Measurements from ENCODE around the gene SLX4IP. TPM values are rescaled to one million over a fixed set of nuclear protein-coding genes. Genes with fewer than 3 reads are reported as not detected.

SLX4IP gene
- total RNA-seq, 1 experiment from 2014 or later = 11.1 TPM

DNA sequence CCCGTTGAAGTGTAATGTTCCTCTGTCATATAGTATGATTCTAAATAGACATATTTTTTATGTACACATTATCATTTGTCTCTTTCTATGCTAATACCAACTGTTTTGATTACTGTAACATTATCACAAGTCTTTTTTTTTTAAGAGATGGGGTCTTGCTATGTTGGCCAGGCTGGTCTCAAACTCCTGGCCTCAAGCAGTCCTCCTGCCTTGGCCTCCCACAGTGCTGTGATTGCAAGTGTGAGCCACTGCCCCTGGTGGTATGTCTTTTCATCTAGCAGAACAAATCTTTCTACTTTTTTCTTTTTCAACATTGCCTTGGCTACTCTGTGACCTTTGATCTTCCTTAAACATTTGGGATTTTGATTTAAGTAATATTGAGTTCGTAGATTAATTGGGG lies 57.7 kb downstream of the SLX4IP start:
- Histone ChIP-seq H3K27me3 (ENCODE audit: insufficient read depth, low read length) (no peaks in the 10 kb centered on the region), H3K4me1 (ENCODE audit: control insufficient read depth in 1 of 2, insufficient read depth in 2 of 2, low read length in 2 of 2) (peaks cover 8 to 15% of the 10 kb centered on the region in 2 experiments; a peak in 3 of 4 replicates), H3K4me3 (replicated peaks in 1 of 2; ENCODE audit: low read depth in 1 of 2, low read length in 2 of 2) (no peak overlapping the region), H3K9me2 (ENCODE audit: insufficient read depth) (no peaks in the 10 kb centered on the region; the same call in 1 of the 2 replicates), H3K36me3 (ENCODE audit: control insufficient read depth in 1 of 2, insufficient read depth in 2 of 2, low read length in 2 of 2) (no peaks in the 10 kb centered on the region), H3K9me3 (ENCODE audit: control insufficient read depth in 1 of 2, insufficient read depth in 1 of 2, low read depth in 1 of 2, low read length in 2 of 2) (no peaks in the 10 kb centered on the region), H3K79me2 (ENCODE audit: insufficient read depth, low read length) (peaks cover 12% of the 10 kb centered on the region), H4K20me1 (ENCODE audit: insufficient read depth) (no peaks in the 10 kb centered on the region), H3K4me2 (ENCODE audit: low read length) (no peak overlapping the region), H2AFZ (ENCODE audit: low read depth, low read length, poor library complexity, severe bottlenecking) (no peak overlapping the region), H3K9ac (ENCODE audit: low read length) (no peak overlapping the region), H3K27ac (ENCODE audit: low read depth, low read length) (no peak overlapping the region)
- ChIA-PET RAD21 (ENCODE audit: low non-redundant PET in 1 of 2, low total read pairs in 2 of 2, uncharacterized antibody in 2 of 2, unreplicated experiment in 2 of 2) (no interaction called here), POLR2A (no interaction called here), CTCF (no interaction called here)
- TF ChIP-seq POLR2AphosphoS5 (IDR thresholded peaks at IDR 0.05; ENCODE audit: low read depth, low read length) = no peak
- TF ChIP-seq POLR2A (IDR thresholded peaks at IDR 0.05; ENCODE audit: borderline replicate concordance, extremely low read depth, insufficient read depth, insufficient read length) = no peak
- TF ChIP-seq MAX (IDR thresholded peaks at IDR 0.05) = no peak
- no peak for TF ChIP-seq REST (IDR thresholded peaks at IDR 0.05; ENCODE audit: low read depth)
- TF ChIP-seq, protein P1, sequence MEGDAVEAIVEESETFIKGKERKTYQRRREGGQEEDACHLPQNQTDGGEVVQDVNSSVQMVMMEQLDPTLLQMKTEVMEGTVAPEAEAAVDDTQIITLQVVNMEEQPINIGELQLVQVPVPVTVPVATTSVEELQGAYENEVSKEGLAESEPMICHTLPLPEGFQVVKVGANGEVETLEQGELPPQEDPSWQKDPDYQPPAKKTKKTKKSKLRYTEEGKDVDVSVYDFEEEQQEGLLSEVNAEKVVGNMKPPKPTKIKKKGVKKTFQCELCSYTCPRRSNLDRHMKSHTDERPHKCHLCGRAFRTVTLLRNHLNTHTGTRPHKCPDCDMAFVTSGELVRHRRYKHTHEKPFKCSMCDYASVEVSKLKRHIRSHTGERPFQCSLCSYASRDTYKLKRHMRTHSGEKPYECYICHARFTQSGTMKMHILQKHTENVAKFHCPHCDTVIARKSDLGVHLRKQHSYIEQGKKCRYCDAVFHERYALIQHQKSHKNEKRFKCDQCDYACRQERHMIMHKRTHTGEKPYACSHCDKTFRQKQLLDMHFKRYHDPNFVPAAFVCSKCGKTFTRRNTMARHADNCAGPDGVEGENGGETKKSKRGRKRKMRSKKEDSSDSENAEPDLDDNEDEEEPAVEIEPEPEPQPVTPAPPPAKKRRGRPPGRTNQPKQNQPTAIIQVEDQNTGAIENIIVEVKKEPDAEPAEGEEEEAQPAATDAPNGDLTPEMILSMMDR (IDR thresholded peaks at IDR 0.05 in 2 of 3, conservative IDR thresholded peaks at IDR 0.05 in 1 of 3; ENCODE audit: borderline replicate concordance in 1 of 3, insufficient read depth in 1 of 3, low read depth in 2 of 3, low read length in 2 of 3) = peak in 2 of 3 experiments; percentile 15 to 20; a peak in 2 of 6 replicates
- TF ChIP-seq EGR1 (IDR thresholded peaks at IDR 0.05; ENCODE audit: low read depth) = no peak
- no peak for TF ChIP-seq EZH2phosphoT487 (IDR thresholded peaks at IDR 0.05; ENCODE audit: borderline replicate concordance)
- intact Hi-C loops (cut with micrococcal nuclease) = no loop called here
- no TSS peak for BruUV-seq (replicated peaks)
- ATAC-seq (no peak), DNase-seq (ENCODE audit: low read depth, low spot score) (no peak)

Measured in HCT116 (cell line).